NOMO-1 (cell line): Measurements from ENCODE around the gene RABGAP1L.

Experiments
- DNase-seq, 2 experiments: peaks; one replicate each; lab custom pipeline; 2025; ENCODE audit not compliant: unreplicated experiment in 2 of 2; lab: John Stamatoyannopoulos, UW

The RABGAP1L gene

DNA sequence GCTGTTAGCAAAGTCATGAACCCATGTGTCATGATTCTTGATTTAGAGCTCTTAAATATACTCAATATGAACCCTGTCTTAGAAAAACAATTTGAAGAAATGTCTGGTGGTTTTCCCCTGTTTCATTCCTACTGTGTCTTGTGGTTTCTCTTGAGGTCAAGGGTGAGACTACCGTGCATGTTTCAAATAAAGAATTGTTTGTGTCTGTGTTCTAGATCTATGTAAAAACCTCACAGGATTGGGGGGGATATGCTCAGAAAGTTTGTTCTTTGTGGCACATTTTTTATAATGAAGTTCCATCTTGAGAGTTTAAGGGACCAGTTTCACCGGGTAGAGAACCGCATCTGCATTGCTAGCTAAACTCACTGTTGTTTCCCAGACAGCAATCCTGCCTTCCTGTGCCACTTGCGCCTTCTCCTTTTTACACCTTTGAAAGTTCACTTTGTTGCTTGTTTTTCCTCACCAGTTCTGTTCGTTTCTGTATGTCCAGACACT, 809.5 kb downstream of the RABGAP1L start:
- DNase-seq, result no peak

DNA sequence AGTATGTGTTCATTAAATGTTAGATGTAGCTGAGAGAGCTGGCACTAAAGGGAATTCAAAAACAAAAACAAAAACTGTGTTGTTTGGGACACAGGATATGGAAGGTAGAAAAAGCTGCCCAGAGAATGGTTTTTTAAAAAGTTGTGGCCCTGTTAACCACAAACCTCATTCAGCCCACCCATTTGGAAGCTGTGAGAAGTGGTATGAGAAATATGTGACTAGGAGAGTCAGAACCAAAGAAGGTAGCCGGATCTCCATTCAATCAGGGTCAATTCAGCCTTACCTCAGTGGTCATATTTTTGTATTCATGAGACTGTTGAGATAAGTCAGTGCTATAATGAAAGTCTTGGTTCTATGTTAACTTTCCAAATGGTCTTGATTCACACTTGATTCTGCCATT, 810.7 kb downstream of the RABGAP1L start:
- no peak for DNase-seq

DNA sequence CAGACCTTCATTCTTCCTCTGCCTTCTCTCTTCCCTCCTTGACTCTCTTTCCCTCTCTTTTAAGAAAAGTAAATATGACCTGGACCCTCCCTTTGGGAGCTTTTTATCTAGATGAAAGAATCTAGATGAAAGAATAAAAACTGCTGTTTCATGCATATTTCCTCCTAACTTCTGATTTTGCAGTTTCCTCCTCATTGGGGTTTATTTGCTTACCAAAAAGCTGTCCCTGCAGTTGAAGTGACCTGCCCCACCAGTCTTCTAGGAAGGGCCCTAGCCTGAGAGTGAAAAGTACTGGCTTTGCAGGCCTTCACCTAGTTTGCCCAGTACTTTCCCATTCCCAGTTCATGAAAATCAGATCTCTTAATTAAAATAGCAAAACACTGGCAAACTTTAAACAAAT, 812.1 kb downstream of the RABGAP1L start:
- no peak for DNase-seq

DNA sequence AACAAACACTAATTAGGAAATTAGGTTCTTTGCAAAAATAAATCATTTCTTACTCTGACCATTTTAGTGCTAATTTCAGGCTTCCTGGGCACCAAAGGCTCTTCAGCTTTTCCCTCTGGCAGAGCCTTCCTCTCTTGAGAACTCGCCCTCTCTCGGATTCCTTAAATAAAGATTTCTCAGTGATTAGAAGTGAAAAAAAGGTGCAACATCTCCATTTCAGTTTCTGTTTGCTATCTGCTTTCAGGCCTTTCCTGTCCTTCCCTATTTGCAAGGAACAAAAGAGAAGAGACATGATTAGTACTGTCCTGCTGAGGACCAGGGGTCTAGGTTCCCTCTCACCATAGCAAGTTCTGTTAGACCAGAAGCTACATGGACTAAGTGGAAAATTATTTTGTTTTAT, 812.6 kb downstream of the RABGAP1L start:
- DNase-seq, result peak in 1 of 2 experiments; percentile 47

GRCh38 chr1:174974711-174975119, 815.4 kb downstream of the RABGAP1L start:
- no peak for DNase-seq

DNA sequence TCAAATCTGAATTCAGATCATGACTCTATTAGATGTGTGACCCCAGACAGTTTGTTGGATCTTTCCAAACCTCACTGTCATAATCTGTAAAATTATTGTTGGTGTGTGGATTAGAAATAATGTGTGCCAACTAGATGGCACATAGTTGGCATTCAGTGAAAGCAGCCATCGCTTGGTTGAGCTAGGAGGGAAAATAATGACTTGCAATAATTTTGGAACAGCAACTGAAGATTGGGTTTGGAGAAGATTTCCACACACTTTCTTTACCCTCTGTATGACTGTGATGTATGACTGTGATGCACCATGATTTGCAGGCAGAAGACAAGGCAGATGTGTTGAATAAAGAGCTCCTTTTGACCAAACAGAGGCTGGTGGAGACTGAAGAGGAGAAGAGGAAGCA, 816.4 kb downstream of the RABGAP1L start:
- no peak for DNase-seq

DNA sequence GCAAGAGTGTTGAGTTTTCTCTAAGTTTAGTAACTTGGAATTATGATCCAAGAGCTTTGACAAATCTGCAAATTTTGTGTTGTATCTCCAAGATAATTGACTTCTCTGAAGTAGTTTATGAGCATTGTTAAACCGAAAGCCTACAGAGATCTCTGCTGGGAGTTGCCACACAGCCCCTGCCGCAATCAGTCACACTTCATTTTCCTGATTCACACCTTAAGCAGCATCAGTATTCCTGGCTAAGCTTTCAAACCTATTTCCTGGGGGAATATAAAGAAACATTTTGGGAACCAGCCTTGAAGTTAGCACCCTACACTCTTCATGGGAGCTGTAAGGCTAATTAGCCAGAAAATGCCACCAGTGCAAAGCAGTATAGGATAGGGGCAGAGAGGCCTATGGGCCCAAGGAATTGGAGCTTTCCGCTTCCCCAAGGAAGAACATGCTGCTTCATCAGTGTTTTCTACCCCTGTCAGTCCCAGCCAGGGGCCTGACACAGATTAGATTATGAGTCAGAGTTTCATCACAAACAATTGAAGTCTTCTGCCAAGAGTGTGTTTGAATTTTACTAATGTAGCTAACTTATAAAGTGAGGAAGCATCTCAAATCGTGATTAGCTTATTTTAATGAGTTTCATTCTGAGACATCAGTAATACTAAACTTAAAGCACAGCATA, 817.3 kb downstream of the RABGAP1L start:
- DNase-seq, result no peak

- peak in 1 of 2 experiments; percentile 46 for DNase-seq
These were observed 823.8 kb downstream of the RABGAP1L start for GRCh38 chr1:174982971-174983689.

GRCh38 chr1:174984952-174985351, 825.6 kb downstream of the RABGAP1L start:
- no peak for DNase-seq

- DNase-seq, result no peak
These were observed 829.2 kb downstream of the RABGAP1L start for GRCh38 chr1:174988539-174988938.

- DNase-seq, result no peak
These were observed 829.7 kb downstream of the RABGAP1L start for GRCh38 chr1:174988986-174989385.

- DNase-seq, result no peak
These were observed 830.4 kb downstream of the RABGAP1L start for GRCh38 chr1:174989536-174990220.

- peak in 1 of 2 experiments; percentile 64 for DNase-seq
These were observed 831.2 kb downstream of the RABGAP1L start for GRCh38 chr1:174990382-174990999.

DNA sequence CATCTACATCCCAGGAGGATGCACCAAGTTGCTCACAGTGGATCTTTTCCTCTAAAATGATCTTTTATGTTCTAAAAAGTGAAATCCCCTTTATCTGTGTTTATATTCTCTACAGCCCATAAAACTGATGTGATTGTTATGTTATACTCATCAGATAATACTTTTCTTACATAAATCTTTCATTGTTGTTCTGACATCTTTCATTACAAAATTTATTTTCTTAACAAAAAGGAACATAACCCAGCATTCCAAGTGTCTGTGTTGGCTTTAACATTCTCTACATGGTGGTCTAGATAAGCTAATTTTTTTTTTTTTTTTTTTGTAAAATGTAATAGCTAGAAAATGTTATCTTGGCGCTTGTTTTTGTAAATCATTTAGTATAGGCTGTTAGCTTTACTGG, 832.2 kb downstream of the RABGAP1L start:
- DNase-seq, result no peak

DNA sequence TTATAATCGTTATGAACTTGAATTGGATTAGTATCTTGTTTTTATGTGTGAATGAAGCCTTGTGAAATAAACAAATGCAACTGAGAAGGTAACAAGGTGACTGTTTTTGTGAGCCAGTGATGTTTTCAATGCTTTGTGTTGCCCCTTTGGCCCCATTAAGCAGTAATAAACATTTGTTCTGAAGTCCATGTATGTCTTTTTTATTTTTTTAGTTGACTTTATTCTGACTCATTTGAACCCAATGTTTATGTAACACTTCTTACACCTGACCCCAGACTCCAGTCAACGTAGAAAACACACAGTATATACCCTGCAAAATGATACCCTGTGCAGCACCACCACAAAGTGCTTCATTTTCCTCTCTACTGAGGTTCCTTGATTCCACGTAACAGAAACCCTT, 835.8 kb downstream of the RABGAP1L start:
- no peak for DNase-seq

GRCh38 chr1:174995916-174996315, 836.6 kb downstream of the RABGAP1L start:
- no peak for DNase-seq

DNA sequence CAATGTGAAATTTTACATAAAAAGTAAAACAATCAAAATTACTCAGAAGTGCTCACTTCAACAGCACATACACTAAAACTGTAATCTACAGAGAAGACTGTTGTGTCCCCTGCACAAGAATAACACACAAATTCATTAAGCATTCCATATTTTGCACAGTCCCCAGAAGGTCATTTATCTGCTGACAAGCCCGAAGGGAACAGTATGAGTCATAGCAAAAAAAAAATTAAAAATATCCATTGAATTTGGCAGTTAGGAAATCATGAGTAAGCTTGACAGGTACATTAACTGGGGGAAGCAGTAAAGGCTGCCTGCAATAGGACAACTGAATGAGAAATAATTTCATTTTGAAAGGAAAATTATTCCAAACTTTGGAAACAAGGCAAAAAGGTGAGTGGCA, 837.2 kb downstream of the RABGAP1L start:
- peak in 1 of 2 experiments; percentile 10 for DNase-seq

DNA sequence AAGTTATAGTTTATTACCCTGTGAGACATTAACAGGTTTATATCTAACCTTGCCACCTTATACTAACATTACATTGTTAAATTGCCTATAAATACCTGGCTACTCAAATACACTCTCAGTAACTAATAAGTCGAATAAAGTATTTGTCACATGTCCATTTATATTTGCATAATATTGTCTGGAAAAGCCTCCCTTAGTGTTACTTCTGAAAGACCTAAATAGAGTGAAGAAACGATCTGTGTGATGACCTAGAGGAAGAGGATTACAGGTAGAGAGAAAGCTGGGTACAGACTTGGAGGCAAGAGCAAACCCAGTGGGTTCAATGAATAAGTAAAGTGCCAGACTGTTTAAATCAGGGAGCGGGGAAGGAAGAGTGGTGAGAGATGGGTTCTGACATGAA, 837.7 kb downstream of the RABGAP1L start:
- no peak for DNase-seq

GRCh38 chr1:174998569-174999215, 839.4 kb downstream of the RABGAP1L start:
- DNase-seq, result peak; percentile 44 to 78

DNA sequence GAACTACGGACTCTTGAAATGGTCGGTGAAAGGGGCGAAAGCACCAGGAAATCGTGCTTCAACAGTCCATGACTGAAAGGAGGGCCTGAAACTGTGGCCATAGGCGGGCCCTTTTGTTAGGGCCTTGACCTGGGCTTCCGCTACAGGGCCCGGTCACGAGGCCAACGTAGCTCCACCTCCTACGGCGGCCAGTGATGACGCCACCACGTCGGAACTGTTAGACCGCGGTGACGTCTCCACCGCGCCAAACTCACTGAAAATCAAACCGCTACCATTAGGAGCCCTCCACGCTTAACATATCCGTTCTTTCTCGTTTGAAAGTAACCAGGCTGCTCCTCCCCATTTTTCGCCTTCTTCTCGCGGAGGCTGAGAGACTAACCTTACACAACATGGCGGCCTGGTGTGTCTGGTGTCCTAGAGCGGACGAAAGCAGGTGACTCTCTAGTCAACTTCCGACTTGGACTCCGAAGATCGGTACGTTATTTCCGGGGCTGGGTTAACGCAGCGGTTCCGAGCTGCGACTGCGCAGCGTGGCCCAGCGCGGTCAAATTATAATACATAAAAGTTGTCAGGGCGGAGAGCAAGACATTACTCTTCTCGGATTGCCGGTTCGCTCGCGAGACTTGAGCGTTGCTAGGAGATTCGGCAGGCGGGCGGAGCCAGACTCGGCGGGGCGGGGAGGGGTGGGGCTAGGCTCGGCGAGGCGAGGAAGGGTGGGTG, 840.1 kb downstream of the RABGAP1L start:
- DNase-seq, result peak; percentile 96 to 97
